HepG2 (cell line): ENCODE data around the gene OR52B4. TPM values are rescaled to one million over a fixed set of nuclear protein-coding genes. Genes with fewer than 3 reads are reported as not detected.

Source experiments
- ATAC-seq: fragments of 200-7000 bp; cut with Tn5 transposase; 3 replicates; pipeline ENCODE4 v1.9.1; 2020; ENCODE audit warnings: mild to moderate bottlenecking, moderate library complexity
- Bru-seq: library from RNA; stranded (reverse); fragments of 400-500 nt; gene quantifications from one replicate; lab custom pipeline; 2021; lab: Mats Ljungman, UMichigan
- BruChase-seq, 2 experiments: library from RNA; stranded (reverse); fragments of 400-500 nt; gene quantifications; one replicate each; lab custom pipeline; 2021; lab: Mats Ljungman, UMichigan
- BruUV-seq: library from RNA; stranded (reverse); fragments of 400-500 nt; replicated peaks from 2 replicates; lab custom pipeline; 2021; lab: Mats Ljungman, UMichigan
- CTCF ChIA-PET: fragments of 300-600 bp; formaldehyde crosslinking; extraction: SDS; loops from one replicate; lab custom pipeline; 2021; ENCODE audit warnings: low total read pairs, inconsistent platforms, low intra/inter-chr PET ratio; lab: Yijun Ruan, JAX
- POLR2A ChIA-PET: fragments of 350-600 bp; sonication (Branson Sonifier 250); formaldehyde crosslinking; loops from one replicate; lab custom pipeline; 2020; ENCODE audit warnings: antibody characterized with exemption, inconsistent platforms; lab: Yijun Ruan, JAX
- DNase-seq: peaks from one replicate; pipeline ENCODE4 v3.0.0-alpha.2; 2015; ENCODE audit warnings: low spot score
- FAIRE-seq: peaks from 3 replicates; lab custom pipeline; 2011; peaks lifted over from hg19 to GRCh38; lab: Jason Lieb, UNC
- H2AFZ ChIP-seq: one replicate; pipeline ENCODE4 v1.6.1; 2011; ENCODE audit warnings: low read length, inconsistent platforms
- H3K27ac ChIP-seq: fragments of 300-600 bp; 3 replicates; pipeline ENCODE4 v1.8.0; 2011; ENCODE audit warnings: mixed run types, mild to moderate bottlenecking, mixed read lengths, low read length, inconsistent platforms; ENCODE audit not compliant: insufficient read depth; ENCODE audit errors: extremely low read length
- H3K27me3 ChIP-seq, 2 experiments: fragments of 200-600 bp in 1 of 2; 2 replicates in 1 of 2; 3 replicates in 1 of 2; pipeline versions ENCODE4 v1.6.0 to v1.8.0; 2011; ENCODE audit warnings: low read length in 2 of 2, mild to moderate bottlenecking in 2 of 2, moderate library complexity in 2 of 2, inconsistent platforms in 1 of 2; ENCODE audit not compliant: insufficient read depth in 2 of 2, control insufficient read depth in 1 of 2
- H3K36me3 ChIP-seq, 2 experiments: fragments of 200-600 bp in 1 of 2; replicated peaks in 1 of 2; 2 replicates in 1 of 2; 3 replicates in 1 of 2; pipeline versions ENCODE4 v1.5.1 to v1.8.0; 2011; ENCODE audit warnings: low read length in 2 of 2, inconsistent platforms in 1 of 2; ENCODE audit not compliant: insufficient read depth in 2 of 2, control insufficient read depth in 1 of 2
- H3K4me1 ChIP-seq: 2 replicates; pipeline ENCODE4 v1.5.1; 2012; ENCODE audit warnings: low read length, inconsistent platforms; ENCODE audit not compliant: insufficient read depth
- H3K4me2 ChIP-seq: 2 replicates; pipeline ENCODE4 v1.6.0; 2011; ENCODE audit warnings: low read depth, low read length, inconsistent platforms
- H3K4me3 ChIP-seq, 3 experiments: fragments of 200-600 bp in 1 of 3; sonication (generic), shearing (Covaris generic) in 1 of 3; replicated peaks in 1 of 3; 2 replicates each; pipeline ENCODE4 v1.5.1; 2011 to 2016; ENCODE audit warnings: low read length in 3 of 3, inconsistent platforms in 2 of 3, low read depth in 2 of 3, mild to moderate bottlenecking in 2 of 3, control low read depth in 1 of 3, mixed read lengths in 1 of 3; ENCODE audit not compliant: insufficient read depth in 1 of 3
- H3K79me2 ChIP-seq: one replicate; pipeline ENCODE4 v1.6.1; 2011; ENCODE audit warnings: low read length, inconsistent platforms; ENCODE audit not compliant: insufficient read depth
- H3K9ac ChIP-seq: 2 replicates; pipeline ENCODE4 v1.6.0; 2011; ENCODE audit warnings: mild to moderate bottlenecking, low read depth, low read length, inconsistent platforms; ENCODE audit not compliant: insufficient read depth
- H3K9me3 ChIP-seq: 2 replicates; pipeline ENCODE4 v1.5.1; 2012; ENCODE audit warnings: mild to moderate bottlenecking, low read length
- H4K20me1 ChIP-seq: 2 replicates; pipeline ENCODE4 v1.6.0; 2011; ENCODE audit warnings: inconsistent platforms, mild to moderate bottlenecking, low read length, moderate library complexity; ENCODE audit not compliant: insufficient read depth
- PRDM4 ChIP-seq: sonication (generic); formaldehyde crosslinking; IDR thresholded peaks from 2 replicates; pipeline ENCODE4 v1.9.0; 2021; ENCODE audit warnings: missing genetic modification reagents, borderline replicate concordance
- SAP130 ChIP-seq: IDR thresholded peaks from 2 replicates; pipeline ENCODE4 v1.6.1; 2016; ENCODE audit warnings: low read depth
- ZBTB46 ChIP-seq: sonication (generic); formaldehyde crosslinking; IDR thresholded peaks from 2 replicates; pipeline ENCODE4 v1.4.0; 2020; ENCODE audit warnings: mild to moderate bottlenecking, missing genetic modification reagents, borderline replicate concordance
- ZFP41 ChIP-seq: sonication (generic); formaldehyde crosslinking; IDR thresholded peaks from 2 replicates; pipeline ENCODE4 v1.4.0; 2020; ENCODE audit warnings: mild to moderate bottlenecking, missing genetic modification reagents, borderline replicate concordance
- ZNF318 ChIP-seq: sonication (generic); formaldehyde crosslinking; IDR thresholded peaks from 2 replicates; pipeline ENCODE4 v1.4.0; 2020; ENCODE audit warnings: mild to moderate bottlenecking, missing genetic modification reagents
- ZNF441 ChIP-seq: sonication (generic); formaldehyde crosslinking; IDR thresholded peaks from 2 replicates; pipeline ENCODE4 v1.7.0; 2021; ENCODE audit warnings: missing genetic modification reagents, borderline replicate concordance
- ZNF768 ChIP-seq: sonication (generic); formaldehyde crosslinking; IDR thresholded peaks from 2 replicates; pipeline ENCODE4 v1.4.0; 2020; ENCODE audit warnings: missing genetic modification reagents
- WGBS: methylation state at CpG from one replicate; pipeline ENCODE4 v1.1.6; 2017; ENCODE audit warnings: low lambda C conversion rate; 5-methylcytosine and 5-hydroxymethylcytosine counted together
- in situ Hi-C: cut with HindIII; loops from 2 replicates; pipeline ENCODE4 v1.10.0; 2017; ENCODE audit warnings: low pct_unique_long_range_greater_than_20kb; ENCODE audit not compliant: extremely low pct_ligation_motif_present
- intact Hi-C: fragments of 100-400 bp; cut with micrococcal nuclease; formaldehyde crosslinking; loops from one replicate; pipeline ENCODE4 v1.10.0; 2022; ENCODE audit not compliant: unreplicated experiment
- long read RNA-seq, 2 experiments: library from RNA in 1 of 2; library from polyadenylated mRNA in 1 of 2; stranded (forward) in 1 of 2; unstranded in 1 of 2; transcript quantifications; one replicate each; pipeline ENCODE4 v2.0.0, GENCODE V29; 2019 to 2022
- polyA minus RNA-seq, 3 experiments: library from RNA; depleted of rRNA, polyadenylated mRNA; stranded (reverse); fragments of >200 nt; gene quantifications; 2 replicates each; pipeline ENCODE4 v1.2.3, GENCODE V29; 2011; ENCODE audit warnings: low replicate concordance in 1 of 3
- polyA plus RNA-seq, 8 experiments: library from polyadenylated mRNA; depleted of rRNA in 3 of 8; stranded (reverse) in 7 of 8; unstranded in 1 of 8; fragments of >200 nt; fragmentation: Illumina TruSeq in 4 of 8; extraction: Trizol in 4 of 8; gene quantifications; 2 replicates each; pipeline versions ENCODE4 v1.2.1 to v1.2.3, GENCODE V29; 2011 to 2016; ENCODE audit warnings: low read depth in 4 of 8, missing spikeins in 1 of 8, mixed read lengths in 1 of 8; ENCODE audit not compliant: insufficient read depth in 1 of 8
- total RNA-seq, 5 experiments: library from RNA; depleted of rRNA; stranded (reverse); fragments of >200 nt; fragmentation: Illumina TruSeq; extraction: Trizol; gene quantifications; 2 replicates each; pipeline ENCODE4 v1.2.3, GENCODE V29; 2016; ENCODE audit warnings: low read depth in 1 of 5

OR52B4 gene
- total RNA-seq (2016; rRNA removed; fragmentation: Illumina TruSeq; extraction: Trizol) (not detected in 2 replicates), polyA plus RNA-seq (2011; rRNA removed) (0.09 TPM in 1 of 2 replicates, not detected in the other), polyA minus RNA-seq (2011; rRNA and poly(A)+ RNA removed; ENCODE audit: low replicate concordance) (not detected in 2 replicates), Bru-seq, nascent RNA (not detected), BruChase-seq, experiment 1, labeled RNA remaining after a 6-hour chase (not detected), BruChase-seq, experiment 2, labeled RNA remaining after a 2-hour chase (not detected)
- not detected in 2 replicates for total RNA-seq (2016; cell fraction: cytosol; rRNA removed; fragmentation: Illumina TruSeq; extraction: Trizol; ENCODE audit: low read depth)
- not detected in 2 replicates for total RNA-seq (2016; cell fraction: insoluble cytoplasmic fraction; rRNA removed; fragmentation: Illumina TruSeq; extraction: Trizol)
- not detected in 2 replicates for total RNA-seq (2016; cell fraction: membrane; rRNA removed; fragmentation: Illumina TruSeq; extraction: Trizol)
- total RNA-seq (2016; cell fraction: nucleus; rRNA removed; fragmentation: Illumina TruSeq; extraction: Trizol): not detected in 2 replicates
- not detected in 2 replicates for polyA plus RNA-seq (2011; cell fraction: cytosol; rRNA removed)
- not detected in 2 replicates for polyA plus RNA-seq (2011; cell fraction: nucleus; rRNA removed)
- not detected in 2 replicates for polyA plus RNA-seq (2012)
- polyA plus RNA-seq (2016; cell fraction: cytosol; fragmentation: Illumina TruSeq; extraction: Trizol; ENCODE audit: low read depth): not detected in 2 replicates
- not detected in 2 replicates for polyA plus RNA-seq (2016; cell fraction: insoluble cytoplasmic fraction; fragmentation: Illumina TruSeq; extraction: Trizol; ENCODE audit: low read depth)
- not detected in 2 replicates for polyA plus RNA-seq (2016; cell fraction: membrane; fragmentation: Illumina TruSeq; extraction: Trizol; ENCODE audit: low read depth)
- polyA plus RNA-seq (2016; cell fraction: nucleus; fragmentation: Illumina TruSeq; extraction: Trizol; ENCODE audit: insufficient read depth, low read depth): not detected in 2 replicates
- polyA minus RNA-seq (2011; cell fraction: cytosol; rRNA and poly(A)+ RNA removed): not detected in 2 replicates
- 0.39 TPM in 1 of 2 replicates, not detected in the other for polyA minus RNA-seq (2011; cell fraction: nucleus; rRNA and poly(A)+ RNA removed)
- long read RNA-seq, experiment 1: 0 reads
- long read RNA-seq, experiment 2: 0 reads

GRCh38 chr11:4368286-4368685, at the start of gene OR52B4:
Gene OR52B4 (minus strand): TSS chr11:4368386. CDS start chr11:4368295, 91 bp downstream.
- H3K9me3 ChIP-seq: no peaks in the 10 kb centered on the region
- no peaks in the 10 kb centered on the region for H3K36me3 ChIP-seq
- H3K4me2 ChIP-seq: no peak within 1 kb of the TSS
- H3K79me2 ChIP-seq: no peaks in the 10 kb centered on the region
- H3K9ac ChIP-seq: no peak within 1 kb of the TSS
- FAIRE-seq: no peak
- no peaks in the 10 kb centered on the region for H3K4me1 ChIP-seq
- no TSS peak for BruUV-seq
- intact Hi-C loops (no loop called here), in situ Hi-C loops (no loop called here)
- H3K27me3 ChIP-seq: no peaks in the 10 kb centered on the region; a peak in 1 of 5 replicates
- no peak for DNase-seq
- H2AFZ ChIP-seq: no peak within 1 kb of the TSS
- no peak within 1 kb of the TSS for H3K27ac ChIP-seq
- ATAC-seq: no peak
- no peaks in the 10 kb centered on the region for H4K20me1 ChIP-seq
- ChIA-PET CTCF (no interaction called here), POLR2A (no interaction called here)
- H3K4me3 ChIP-seq: no peak within 1 kb of the TSS
- WGBS: 26% methylated on average over 4 of the region's 4 CpGs
- TF ChIP-seq PRDM4: no peak
- TF ChIP-seq ZNF768 (CRISPR knock-in tag): no peak
- TF ChIP-seq ZNF318 (CRISPR knock-in tag): no peak
- TF ChIP-seq ZNF441: no peak
- no peak for TF ChIP-seq ZFP41 (CRISPR knock-in tag)
- TF ChIP-seq SAP130 (CRISPR knock-in tag): no peak
- no peak for TF ChIP-seq ZBTB46
